HepG2 (cell line): ENCODE measurements around the gene GAS2L1. TPM values are rescaled to one million over a fixed set of nuclear protein-coding genes. Genes with fewer than 3 reads are reported as not detected.
A peak's percentile ranks its signal among the peaks of the same experiment; 100 is the strongest.

Source experiments
- DMTF1 ChIP-seq: sonication (generic); formaldehyde crosslinking; IDR thresholded peaks from 2 replicates; pipeline ENCODE4 v1.4.0; 2020; ENCODE audit warnings: mild to moderate bottlenecking, missing genetic modification reagents
- MTERF4 ChIP-seq: sonication (generic); formaldehyde crosslinking; IDR thresholded peaks from 2 replicates; pipeline ENCODE4 v1.8.0; 2023; ENCODE audit warnings: mild to moderate bottlenecking, missing genetic modification reagents
- NCOA1 ChIP-seq: sonication (generic); formaldehyde crosslinking; IDR thresholded peaks from 2 replicates; pipeline ENCODE4 v1.9.0; 2021; ENCODE audit warnings: missing genetic modification reagents
- SKI ChIP-seq: fragments of 450-650 bp; IDR thresholded peaks from one replicate; pipeline ENCODE4 v1.6.1; 2018; ENCODE audit warnings: mild to moderate bottlenecking; ENCODE audit not compliant: partially characterized antibody
- SPEN ChIP-seq: sonication (generic); formaldehyde crosslinking; IDR thresholded peaks from 2 replicates; pipeline ENCODE4 v1.5.1; 2020; ENCODE audit warnings: low read depth, mild to moderate bottlenecking, missing genetic modification reagents
- WIZ ChIP-seq: sonication (generic); formaldehyde crosslinking; IDR thresholded peaks from 2 replicates; pipeline ENCODE4 v1.5.1; 2020; ENCODE audit warnings: mild to moderate bottlenecking, missing genetic modification reagents
- ZBTB39 ChIP-seq: sonication (generic); formaldehyde crosslinking; IDR thresholded peaks from 2 replicates; pipeline ENCODE4 v1.5.0; 2020; ENCODE audit warnings: missing genetic modification reagents
- ZEB1 ChIP-seq: IDR thresholded peaks from 2 replicates; pipeline ENCODE4 v1.6.1; 2012; ENCODE audit warnings: mild to moderate bottlenecking, low read depth, inconsistent platforms; ENCODE audit not compliant: insufficient replicate concordance
- ZMYM4 ChIP-seq: sonication (generic); formaldehyde crosslinking; IDR thresholded peaks from 2 replicates; pipeline ENCODE4 v1.8.1; 2023; ENCODE audit warnings: mild to moderate bottlenecking, missing genetic modification reagents
- ZNF232 ChIP-seq: sonication (generic); formaldehyde crosslinking; IDR thresholded peaks from 2 replicates; pipeline ENCODE4 v1.4.0; 2020; ENCODE audit warnings: missing genetic modification reagents, borderline replicate concordance
- ZNF329 ChIP-seq: sonication (generic); formaldehyde crosslinking; IDR thresholded peaks from 2 replicates; pipeline ENCODE4 v1.9.0; 2021; ENCODE audit warnings: low read depth, mild to moderate bottlenecking, missing genetic modification reagents
- ZNF337 ChIP-seq: sonication (generic); formaldehyde crosslinking; IDR thresholded peaks from 2 replicates; pipeline ENCODE4 v1.5.1; 2020; ENCODE audit warnings: missing genetic modification reagents, low read depth, mild to moderate bottlenecking, borderline replicate concordance
- ZNF558 ChIP-seq: sonication (generic); formaldehyde crosslinking; IDR thresholded peaks from 2 replicates; pipeline ENCODE4 v1.9.0; 2022; ENCODE audit warnings: mild to moderate bottlenecking, missing genetic modification reagents, borderline replicate concordance
- ZNF570 ChIP-seq: sonication (generic); formaldehyde crosslinking; IDR thresholded peaks from 2 replicates; pipeline ENCODE4 v1.4.0; 2020; ENCODE audit warnings: mild to moderate bottlenecking, missing genetic modification reagents, borderline replicate concordance
- ZNF678 ChIP-seq: sonication (generic); formaldehyde crosslinking; IDR thresholded peaks from 2 replicates; pipeline ENCODE4 v1.4.0; 2020; ENCODE audit warnings: mild to moderate bottlenecking, missing genetic modification reagents
- ZNF713 ChIP-seq: sonication (generic); formaldehyde crosslinking; IDR thresholded peaks from 2 replicates; pipeline ENCODE4 v1.4.0; 2020; ENCODE audit warnings: mild to moderate bottlenecking, missing genetic modification reagents
- ZNF777 ChIP-seq: sonication (generic); formaldehyde crosslinking; IDR thresholded peaks from 2 replicates; pipeline ENCODE4 v1.4.0; 2020; ENCODE audit warnings: missing genetic modification reagents
- ZNF792 ChIP-seq: IDR thresholded peaks from 2 replicates; pipeline ENCODE4 v1.6.1; 2016
- ZNF878 ChIP-seq: sonication (generic); formaldehyde crosslinking; IDR thresholded peaks from 2 replicates; pipeline ENCODE4 v1.8.1; 2023; ENCODE audit warnings: mild to moderate bottlenecking, missing genetic modification reagents, moderate library complexity
- polyA plus RNA-seq, 8 experiments: library from polyadenylated mRNA; depleted of rRNA in 3 of 8; stranded (reverse) in 7 of 8; unstranded in 1 of 8; fragments of >200 nt; fragmentation: Illumina TruSeq in 4 of 8; extraction: Trizol in 4 of 8; gene quantifications; 2 replicates each; pipeline versions ENCODE4 v1.2.1 to v1.2.3, GENCODE V29; 2011 to 2016; ENCODE audit warnings: low read depth in 4 of 8, missing spikeins in 1 of 8, mixed read lengths in 1 of 8; ENCODE audit not compliant: insufficient read depth in 1 of 8
- total RNA-seq, 5 experiments: library from RNA; depleted of rRNA; stranded (reverse); fragments of >200 nt; fragmentation: Illumina TruSeq; extraction: Trizol; gene quantifications; 2 replicates each; pipeline ENCODE4 v1.2.3, GENCODE V29; 2016; ENCODE audit warnings: low read depth in 1 of 5
- TF ChIP-seq, protein P1 (sequence below): sonication (generic); formaldehyde crosslinking; IDR thresholded peaks from 2 replicates; pipeline ENCODE4 v1.4.0; 2020; ENCODE audit warnings: missing genetic modification reagents, borderline replicate concordance

GAS2L1 gene
- total and polyA plus RNA-seq, 2 of the 13 experiments (the other 11 are each of a cell fraction or from before 2014, with no cell fraction given): 1.8 to 3.3 TPM

GRCh38 chr22:29268511-29269229 is 37.8 kb upstream of the GAS2L1 start (continued):
- TF ChIP-seq MTERF4 (CRISPR knock-in tag): peak; percentile 42; the same call in 1 of the 2 replicates
- no peak; the same call in 1 of the 2 replicates for TF ChIP-seq NCOA1 (CRISPR knock-in tag)
- TF ChIP-seq ZNF878 (CRISPR knock-in tag): no peak
- TF ChIP-seq ZNF232 (CRISPR knock-in tag): peak; percentile 25; the same call in 1 of the 2 replicates
- no peak; the same call in 1 of the 2 replicates for TF ChIP-seq WIZ
- peak; percentile 0; the same call in 1 of the 2 replicates for TF ChIP-seq ZMYM4 (CRISPR knock-in tag)
- no peak for TF ChIP-seq ZNF337
- no peak for TF ChIP-seq DMTF1
- TF ChIP-seq ZNF792 (CRISPR knock-in tag): no peak
- TF ChIP-seq ZNF329 (CRISPR knock-in tag): no peak
- TF ChIP-seq ZEB1: peak; percentile 5
- peak; percentile 74; the same call in 1 of the 2 replicates for TF ChIP-seq ZNF558 (CRISPR knock-in tag)
- TF ChIP-seq, protein P1, sequence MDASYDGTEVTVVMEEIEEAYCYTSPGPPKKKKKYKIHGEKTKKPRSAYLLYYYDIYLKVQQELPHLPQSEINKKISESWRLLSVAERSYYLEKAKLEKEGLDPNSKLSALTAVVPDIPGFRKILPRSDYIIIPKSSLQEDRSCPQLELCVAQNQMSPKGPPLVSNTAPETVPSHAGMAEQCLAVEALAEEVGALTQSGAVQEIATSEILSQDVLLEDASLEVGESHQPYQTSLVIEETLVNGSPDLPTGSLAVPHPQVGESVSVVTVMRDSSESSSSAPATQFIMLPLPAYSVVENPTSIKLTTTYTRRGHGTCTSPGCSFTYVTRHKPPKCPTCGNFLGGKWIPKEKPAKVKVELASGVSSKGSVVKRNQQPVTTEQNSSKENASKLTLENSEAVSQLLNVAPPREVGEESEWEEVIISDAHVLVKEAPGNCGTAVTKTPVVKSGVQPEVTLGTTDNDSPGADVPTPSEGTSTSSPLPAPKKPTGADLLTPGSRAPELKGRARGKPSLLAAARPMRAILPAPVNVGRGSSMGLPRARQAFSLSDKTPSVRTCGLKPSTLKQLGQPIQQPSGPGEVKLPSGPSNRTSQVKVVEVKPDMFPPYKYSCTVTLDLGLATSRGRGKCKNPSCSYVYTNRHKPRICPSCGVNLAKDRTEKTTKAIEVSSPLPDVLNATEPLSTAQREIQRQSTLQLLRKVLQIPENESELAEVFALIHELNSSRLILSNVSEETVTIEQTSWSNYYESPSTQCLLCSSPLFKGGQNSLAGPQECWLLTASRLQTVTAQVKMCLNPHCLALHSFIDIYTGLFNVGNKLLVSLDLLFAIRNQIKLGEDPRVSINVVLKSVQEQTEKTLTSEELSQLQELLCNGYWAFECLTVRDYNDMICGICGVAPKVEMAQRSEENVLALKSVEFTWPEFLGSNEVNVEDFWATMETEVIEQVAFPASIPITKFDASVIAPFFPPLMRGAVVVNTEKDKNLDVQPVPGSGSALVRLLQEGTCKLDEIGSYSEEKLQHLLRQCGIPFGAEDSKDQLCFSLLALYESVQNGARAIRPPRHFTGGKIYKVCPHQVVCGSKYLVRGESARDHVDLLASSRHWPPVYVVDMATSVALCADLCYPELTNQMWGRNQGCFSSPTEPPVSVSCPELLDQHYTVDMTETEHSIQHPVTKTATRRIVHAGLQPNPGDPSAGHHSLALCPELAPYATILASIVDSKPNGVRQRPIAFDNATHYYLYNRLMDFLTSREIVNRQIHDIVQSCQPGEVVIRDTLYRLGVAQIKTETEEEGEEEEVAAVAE (CRISPR knock-in tag): no peak
- TF ChIP-seq SPEN (CRISPR knock-in tag): peak; percentile 60; the same call in 1 of the 2 replicates
- peak; percentile 20; the same call in 1 of the 2 replicates for TF ChIP-seq ZNF777
- TF ChIP-seq ZNF678 (CRISPR knock-in tag): peak; percentile 93; the same call in 1 of the 2 replicates
- TF ChIP-seq ZNF713 (CRISPR knock-in tag): no peak
- 0 out of 2 replicates have a peak, but pooled peaks have one; percentile 28 for TF ChIP-seq ZNF570
- TF ChIP-seq SKI: no peak
- TF ChIP-seq ZBTB39: no peak
